G401.6 (cell line): ENCODE results near the gene SLC43A3.
A peak's percentile ranks its signal among the peaks of the same experiment; 100 is the strongest.
"Not testable (repeated sequence)": the region's sequence is repeated elsewhere in the genome, so short reads cannot be mapped to it uniquely, and the experiment has no call there.

Experiments used
- FAIRE-seq: peaks from 2 replicates; lab custom pipeline; 2012; peaks lifted over from hg19 to GRCh38; lab: Jason Lieb, UNC

The SLC43A3 gene

GRCh38 chr11:57459164-57460021 lies 32.5 kb upstream of the SLC43A3 start:
- FAIRE-seq, result no peak

GRCh38 chr11:57458410-57459163 lies 31.7 kb upstream of the SLC43A3 start:
- FAIRE-seq, result no peak

- FAIRE-seq, result no peak
Measured at GRCh38 chr11:57458060-57458409, 31.1 kb upstream of the SLC43A3 start.

GRCh38 chr11:57457643-57458023 lies 30.7 kb upstream of the SLC43A3 start:
- no peak for FAIRE-seq

GRCh38 chr11:57456960-57457642 lies 30.2 kb upstream of the SLC43A3 start:
- peak; percentile 61 for FAIRE-seq

- FAIRE-seq, result no peak
Measured at GRCh38 chr11:57453543-57454177, 26.7 kb upstream of the SLC43A3 start.

GRCh38 chr11:57446055-57446454 lies 19.1 kb upstream of the SLC43A3 start:
- FAIRE-seq, result no peak

- not testable (repeated sequence) for FAIRE-seq
Measured at GRCh38 chr11:57445122-57445394, 18.1 kb upstream of the SLC43A3 start.

GRCh38 chr11:57444362-57445121 lies 17.6 kb upstream of the SLC43A3 start:
- no peak for FAIRE-seq

- no peak for FAIRE-seq
Measured at GRCh38 chr11:57440744-57441414, 14.0 kb upstream of the SLC43A3 start.

GRCh38 chr11:57439786-57440185 lies 12.9 kb upstream of the SLC43A3 start:
- no peak for FAIRE-seq

GRCh38 chr11:57438345-57439285 lies 11.7 kb upstream of the SLC43A3 start:
- FAIRE-seq, result no peak

GRCh38 chr11:57436031-57436430 lies 9.1 kb upstream of the SLC43A3 start:
- FAIRE-seq, result no peak

- FAIRE-seq, result no peak
Measured at GRCh38 chr11:57434640-57435546, 8.0 kb upstream of the SLC43A3 start.

- no peak for FAIRE-seq
Measured at GRCh38 chr11:57432714-57433163, 5.8 kb upstream of the SLC43A3 start.

GRCh38 chr11:57432149-57432561 lies 5.2 kb upstream of the SLC43A3 start:
- FAIRE-seq, result no peak

- no peak for FAIRE-seq
Measured at GRCh38 chr11:57430952-57431351, 4.0 kb upstream of the SLC43A3 start.

GRCh38 chr11:57429946-57430345 lies 3.0 kb upstream of the SLC43A3 start:
- no peak for FAIRE-seq

GRCh38 chr11:57428643-57429042 lies 1.7 kb upstream of the SLC43A3 start:
- no peak for FAIRE-seq
